ENCODE data around the gene ZDHHC19. TPM values are rescaled to one million over a fixed set of nuclear protein-coding genes. Genes with fewer than 3 reads are reported as not detected.
"Not testable (repeated sequence)": the region's sequence is repeated elsewhere in the genome, so short reads cannot be mapped to it uniquely, and the experiment has no call there.

ZDHHC19 gene
- total and polyA plus RNA-seq, 2 experiments from 2014 or later, result 1.3 to 15.7 TPM

DNA sequence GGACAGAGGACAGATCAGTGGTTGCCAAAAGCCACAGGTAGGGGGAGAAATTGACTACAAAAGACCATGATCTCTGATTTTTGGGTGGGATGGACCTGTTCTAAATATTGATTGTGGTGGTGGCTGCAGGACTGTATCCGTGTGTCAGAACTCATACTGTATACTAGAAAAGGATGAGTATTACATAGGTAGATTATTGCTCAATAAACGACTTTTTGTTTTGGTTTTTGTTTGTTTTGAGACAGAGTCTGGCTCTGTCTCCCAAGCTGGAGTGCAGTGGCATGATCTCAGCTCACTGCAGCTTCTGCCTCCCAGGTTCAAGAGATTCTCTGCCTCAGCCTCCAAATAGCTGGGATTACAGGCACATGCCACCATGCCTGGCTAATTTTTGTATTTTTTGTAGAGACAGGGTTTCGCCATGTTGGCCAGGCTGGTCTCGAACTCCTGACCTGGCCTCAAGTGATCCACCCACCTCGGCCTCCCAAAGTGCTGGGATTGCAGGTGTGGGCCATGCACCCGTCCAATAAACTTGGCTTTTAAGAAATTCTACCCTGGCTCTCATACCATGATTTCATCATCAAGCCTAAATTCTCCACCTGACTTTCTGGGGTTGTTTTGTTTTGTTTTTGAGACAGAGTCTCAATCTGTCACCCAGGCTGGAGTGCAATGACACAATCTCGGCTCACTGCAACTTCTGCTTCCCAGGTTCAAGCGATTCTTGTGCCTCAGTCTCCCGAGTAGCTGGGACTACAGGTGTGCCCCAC lies 5.6 kb downstream of the ZDHHC19 start:
- H3K36me3 Mint-ChIP-seq (ENCODE audit: low read depth); DNase-seq (ENCODE audit: low spot score): not testable (repeated sequence)
- peaks cover 18% of the 10 kb centered on the region for H3K27me3 Mint-ChIP-seq (ENCODE audit: insufficient read depth, low read depth, poor library complexity)

DNA sequence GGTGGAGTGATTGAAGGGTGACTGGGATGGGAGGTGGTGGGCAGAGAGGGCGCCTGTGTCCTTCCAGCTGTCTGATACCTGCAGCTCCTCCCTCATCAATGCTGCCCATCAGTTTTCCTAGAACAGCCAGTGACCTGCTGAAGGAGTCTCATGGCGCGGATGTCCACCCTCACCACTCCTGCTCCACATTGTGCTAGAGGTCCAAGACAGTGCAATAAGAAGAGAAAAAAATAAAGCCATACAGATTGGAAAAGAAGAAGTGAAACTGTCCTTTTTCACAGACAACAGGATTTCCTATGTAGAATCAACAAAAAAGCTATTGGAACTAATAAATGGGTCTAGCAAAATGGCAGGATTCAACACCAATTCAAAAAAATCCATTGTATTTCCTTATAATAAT lies 7.4 kb downstream of the ZDHHC19 start:
- peaks cover 3% of the 10 kb centered on the region; the same call in 1 of the 3 replicates for H3K36me3 Mint-ChIP-seq (ENCODE audit: low read depth)
- ATAC-seq (no peak), DNase-seq (ENCODE audit: low spot score) (no peak)
- no peak overlapping the region for H3K4me3 Mint-ChIP-seq
- no peaks in the 10 kb centered on the region; the same call in 1 of the 2 replicates for H3K4me1 ChIP-seq (ENCODE audit: insufficient read depth)
- no peaks in the 10 kb centered on the region for H3K36me3 ChIP-seq (ENCODE audit: insufficient read depth)
- H3K27ac ChIP-seq (ENCODE audit: low read depth), result no peak overlapping the region
- H3K9me3 Mint-ChIP-seq, result peaks cover 4% of the 10 kb centered on the region; the same call in 2 of the 3 replicates
- H3K27me3 ChIP-seq (ENCODE audit: insufficient read depth), result peaks cover 8% of the 10 kb centered on the region; the same call in 1 of the 2 replicates
- no peak overlapping the region for H3K4me3 ChIP-seq
- no peak overlapping the region for H3K27ac Mint-ChIP-seq
- H3K9me2 ChIP-seq (ENCODE audit: insufficient read depth), result 0 out of 2 replicates have a peak, but pooled peaks cover 4% of the 10 kb centered on the region
- H3K79me2 ChIP-seq (replicated peaks; ENCODE audit: insufficient read depth), result no peaks in the 10 kb centered on the region
- no peak overlapping the region for H3K4me2 ChIP-seq
- H2AFZ ChIP-seq, result no peak overlapping the region
- TF ChIP-seq, protein P1, sequence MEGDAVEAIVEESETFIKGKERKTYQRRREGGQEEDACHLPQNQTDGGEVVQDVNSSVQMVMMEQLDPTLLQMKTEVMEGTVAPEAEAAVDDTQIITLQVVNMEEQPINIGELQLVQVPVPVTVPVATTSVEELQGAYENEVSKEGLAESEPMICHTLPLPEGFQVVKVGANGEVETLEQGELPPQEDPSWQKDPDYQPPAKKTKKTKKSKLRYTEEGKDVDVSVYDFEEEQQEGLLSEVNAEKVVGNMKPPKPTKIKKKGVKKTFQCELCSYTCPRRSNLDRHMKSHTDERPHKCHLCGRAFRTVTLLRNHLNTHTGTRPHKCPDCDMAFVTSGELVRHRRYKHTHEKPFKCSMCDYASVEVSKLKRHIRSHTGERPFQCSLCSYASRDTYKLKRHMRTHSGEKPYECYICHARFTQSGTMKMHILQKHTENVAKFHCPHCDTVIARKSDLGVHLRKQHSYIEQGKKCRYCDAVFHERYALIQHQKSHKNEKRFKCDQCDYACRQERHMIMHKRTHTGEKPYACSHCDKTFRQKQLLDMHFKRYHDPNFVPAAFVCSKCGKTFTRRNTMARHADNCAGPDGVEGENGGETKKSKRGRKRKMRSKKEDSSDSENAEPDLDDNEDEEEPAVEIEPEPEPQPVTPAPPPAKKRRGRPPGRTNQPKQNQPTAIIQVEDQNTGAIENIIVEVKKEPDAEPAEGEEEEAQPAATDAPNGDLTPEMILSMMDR (conservative IDR thresholded peaks at IDR 0.05; ENCODE audit: low read depth in 2 of 2), result no peak
- TF ChIP-seq, protein P2, sequence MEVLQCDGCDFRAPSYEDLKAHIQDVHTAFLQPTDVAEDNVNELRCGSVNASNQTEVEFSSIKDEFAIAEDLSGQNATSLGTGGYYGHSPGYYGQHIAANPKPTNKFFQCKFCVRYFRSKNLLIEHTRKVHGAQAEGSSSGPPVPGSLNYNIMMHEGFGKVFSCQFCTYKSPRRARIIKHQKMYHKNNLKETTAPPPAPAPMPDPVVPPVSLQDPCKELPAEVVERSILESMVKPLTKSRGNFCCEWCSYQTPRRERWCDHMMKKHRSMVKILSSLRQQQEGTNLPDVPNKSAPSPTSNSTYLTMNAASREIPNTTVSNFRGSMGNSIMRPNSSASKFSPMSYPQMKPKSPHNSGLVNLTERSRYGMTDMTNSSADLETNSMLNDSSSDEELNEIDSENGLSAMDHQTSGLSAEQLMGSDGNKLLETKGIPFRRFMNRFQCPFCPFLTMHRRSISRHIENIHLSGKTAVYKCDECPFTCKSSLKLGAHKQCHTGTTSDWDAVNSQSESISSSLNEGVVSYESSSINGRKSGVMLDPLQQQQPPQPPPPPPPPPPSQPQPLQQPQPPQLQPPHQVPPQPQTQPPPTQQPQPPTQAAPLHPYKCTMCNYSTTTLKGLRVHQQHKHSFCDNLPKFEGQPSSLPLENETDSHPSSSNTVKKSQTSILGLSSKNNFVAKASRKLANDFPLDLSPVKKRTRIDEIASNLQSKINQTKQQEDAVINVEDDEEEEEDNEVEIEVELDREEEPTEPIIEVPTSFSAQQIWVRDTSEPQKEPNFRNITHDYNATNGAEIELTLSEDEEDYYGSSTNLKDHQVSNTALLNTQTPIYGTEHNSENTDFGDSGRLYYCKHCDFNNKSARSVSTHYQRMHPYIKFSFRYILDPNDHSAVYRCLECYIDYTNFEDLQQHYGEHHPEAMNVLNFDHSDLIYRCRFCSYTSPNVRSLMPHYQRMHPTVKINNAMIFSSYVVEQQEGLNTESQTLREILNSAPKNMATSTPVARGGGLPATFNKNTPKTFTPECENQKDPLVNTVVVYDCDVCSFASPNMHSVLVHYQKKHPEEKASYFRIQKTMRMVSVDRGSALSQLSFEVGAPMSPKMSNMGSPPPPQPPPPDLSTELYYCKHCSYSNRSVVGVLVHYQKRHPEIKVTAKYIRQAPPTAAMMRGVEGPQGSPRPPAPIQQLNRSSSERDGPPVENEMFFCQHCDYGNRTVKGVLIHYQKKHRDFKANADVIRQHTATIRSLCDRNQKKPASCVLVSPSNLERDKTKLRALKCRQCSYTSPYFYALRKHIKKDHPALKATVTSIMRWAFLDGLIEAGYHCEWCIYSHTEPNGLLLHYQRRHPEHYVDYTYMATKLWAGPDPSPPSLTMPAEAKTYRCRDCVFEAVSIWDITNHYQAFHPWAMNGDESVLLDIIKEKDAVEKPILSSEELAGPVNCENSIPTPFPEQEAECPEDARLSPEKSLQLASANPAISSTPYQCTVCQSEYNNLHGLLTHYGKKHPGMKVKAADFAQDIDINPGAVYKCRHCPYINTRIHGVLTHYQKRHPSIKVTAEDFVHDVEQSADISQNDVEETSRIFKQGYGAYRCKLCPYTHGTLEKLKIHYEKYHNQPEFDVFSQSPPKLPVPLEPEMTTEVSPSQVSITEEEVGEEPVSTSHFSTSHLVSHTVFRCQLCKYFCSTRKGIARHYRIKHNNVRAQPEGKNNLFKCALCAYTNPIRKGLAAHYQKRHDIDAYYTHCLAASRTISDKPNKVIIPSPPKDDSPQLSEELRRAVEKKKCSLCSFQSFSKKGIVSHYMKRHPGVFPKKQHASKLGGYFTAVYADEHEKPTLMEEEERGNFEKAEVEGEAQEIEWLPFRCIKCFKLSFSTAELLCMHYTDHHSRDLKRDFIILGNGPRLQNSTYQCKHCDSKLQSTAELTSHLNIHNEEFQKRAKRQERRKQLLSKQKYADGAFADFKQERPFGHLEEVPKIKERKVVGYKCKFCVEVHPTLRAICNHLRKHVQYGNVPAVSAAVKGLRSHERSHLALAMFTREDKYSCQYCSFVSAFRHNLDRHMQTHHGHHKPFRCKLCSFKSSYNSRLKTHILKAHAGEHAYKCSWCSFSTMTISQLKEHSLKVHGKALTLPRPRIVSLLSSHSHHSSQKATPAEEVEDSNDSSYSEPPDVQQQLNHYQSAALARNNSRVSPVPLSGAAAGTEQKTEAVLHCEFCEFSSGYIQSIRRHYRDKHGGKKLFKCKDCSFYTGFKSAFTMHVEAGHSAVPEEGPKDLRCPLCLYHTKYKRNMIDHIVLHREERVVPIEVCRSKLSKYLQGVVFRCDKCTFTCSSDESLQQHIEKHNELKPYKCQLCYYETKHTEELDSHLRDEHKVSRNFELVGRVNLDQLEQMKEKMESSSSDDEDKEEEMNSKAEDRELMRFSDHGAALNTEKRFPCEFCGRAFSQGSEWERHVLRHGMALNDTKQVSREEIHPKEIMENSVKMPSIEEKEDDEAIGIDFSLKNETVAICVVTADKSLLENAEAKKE (CRISPR knock-in tag; IDR thresholded peaks at IDR 0.05), result no peak
- TF ChIP-seq STAT1 (IDR thresholded peaks at IDR 0.05; ENCODE audit: unreplicated experiment), result no peak
- H4K20me1 ChIP-seq (replicated peaks; ENCODE audit: insufficient read depth), result no peaks in the 10 kb centered on the region
- peaks cover 2% of the 10 kb centered on the region; the same call in 1 of the 3 replicates for H3K4me1 Mint-ChIP-seq
- H3K27me3 Mint-ChIP-seq (ENCODE audit: insufficient read depth, low read depth, poor library complexity), result peaks cover 21% of the 10 kb centered on the region
- no peaks in the 10 kb centered on the region for H3F3A ChIP-seq (replicated peaks; ENCODE audit: low read depth)

More for the DNA sequence above, 5.6 kb downstream of the ZDHHC19 start:
- not testable (repeated sequence) for H3K4me1 ChIP-seq (ENCODE audit: insufficient read depth); H3K27ac ChIP-seq (ENCODE audit: low read depth); H3K4me3 ChIP-seq; H2AFZ ChIP-seq; H4K20me1 ChIP-seq (replicated peaks; ENCODE audit: insufficient read depth); H3K9me2 ChIP-seq (ENCODE audit: insufficient read depth); H3K27me3 ChIP-seq (ENCODE audit: insufficient read depth); H3K9me3 Mint-ChIP-seq; H3K4me1 Mint-ChIP-seq; ATAC-seq; H3K79me2 ChIP-seq (replicated peaks; ENCODE audit: insufficient read depth); H3K4me3 Mint-ChIP-seq; H3K27ac Mint-ChIP-seq; H3K36me3 ChIP-seq (ENCODE audit: insufficient read depth); H3K4me2 ChIP-seq; H3F3A ChIP-seq (replicated peaks; ENCODE audit: low read depth)
- TF ChIP-seq, protein P1 (conservative IDR thresholded peaks at IDR 0.05; ENCODE audit: low read depth in 2 of 2), result peak; percentile 30 to 45; a peak in 3 of 4 replicates
